HL-60 (cell line): Measurements from ENCODE around the gene MPEG1.

Experiments
- DNase-seq, 2 experiments: peaks; one replicate each; pipeline ENCODE4 v3.0.0-alpha.2; 2010 to 2020; ENCODE audit warnings: low read depth in 1 of 2, low spot score in 1 of 2
- H3K27ac ChIP-seq: fragments of 250-450 bp; sonication (Bioruptor Pico); replicated peaks from 2 replicates; pipeline ENCODE4 v1.5.1; 2020; ENCODE audit warnings: mild to moderate bottlenecking, moderate library complexity
- H3K27me3 ChIP-seq: fragments of 250-450 bp; sonication (Bioruptor Pico); 2 replicates; pipeline ENCODE4 v1.5.1; 2021; ENCODE audit warnings: mild to moderate bottlenecking, moderate library complexity; ENCODE audit not compliant: insufficient read depth, poor library complexity, severe bottlenecking
- H3K4me3 ChIP-seq: replicated peaks from 2 replicates; pipeline ENCODE4 v1.5.1; 2011; ENCODE audit warnings: mild to moderate bottlenecking, control low read depth, low read length; ENCODE audit not compliant: insufficient read depth
- CTCF ChIP-seq: IDR thresholded peaks from one replicate; pipeline ENCODE4 v1.5.1; 2011; ENCODE audit warnings: low read length, control low read depth, inconsistent platforms; ENCODE audit not compliant: insufficient read depth
- GABPA ChIP-seq: IDR thresholded peaks from 2 replicates; pipeline ENCODE4 v1.6.1; 2012; ENCODE audit warnings: low read depth
- POLR2AphosphoS5 ChIP-seq: IDR thresholded peaks from 2 replicates; pipeline ENCODE4 v1.6.1; 2012; ENCODE audit warnings: low read depth
- REST ChIP-seq: IDR thresholded peaks from 2 replicates; pipeline ENCODE4 v1.6.1; 2012; ENCODE audit warnings: low read depth; ENCODE audit not compliant: insufficient replicate concordance
- SPI1 ChIP-seq: IDR thresholded peaks from 2 replicates; pipeline ENCODE4 v1.6.1; 2012; ENCODE audit warnings: low read depth, mild to moderate bottlenecking, borderline replicate concordance

The MPEG1 gene

GRCh38 chr11:59218319-59218718, 5.6 kb upstream of the MPEG1 start:
- no peak for DNase-seq
- TF ChIP-seq GABPA, result no peak
- no peak for TF ChIP-seq SPI1
- no peak for TF ChIP-seq REST
- no peak for TF ChIP-seq POLR2AphosphoS5
- no peak for TF ChIP-seq CTCF
- Histone ChIP-seq H3K27me3 (no peaks in the 10 kb centered on the region), H3K27ac (no peak overlapping the region), H3K4me3 (no peak overlapping the region)

GRCh38 chr11:59216641-59217564, 4.2 kb upstream of the MPEG1 start:
- DNase-seq, result peak; percentile 86 to 89
- peak overlapping the region; percentile 74 for H3K27ac ChIP-seq

GRCh38 chr11:59214141-59214893, 1.6 kb upstream of the MPEG1 start:
- DNase-seq, result no peak
- TF ChIP-seq REST (no peak), CTCF (no peak), POLR2AphosphoS5 (no peak), GABPA (no peak), SPI1 (no peak)
- H3K27me3 ChIP-seq, result no peaks in the 10 kb centered on the region
- H3K4me3 ChIP-seq, result no peak overlapping the region
- H3K27ac ChIP-seq, result no peak overlapping the region; the same call in 1 of the 2 replicates

More at GRCh38 chr11:59216641-59217564, 4.2 kb upstream of the MPEG1 start:
- Histone ChIP-seq H3K27me3 (no peaks in the 10 kb centered on the region), H3K4me3 (0 out of 2 replicates have a peak overlapping the region, but pooled peaks have one; percentile 4)
- TF ChIP-seq CTCF, result no peak
- TF ChIP-seq POLR2AphosphoS5, result peak; percentile 95
- TF ChIP-seq SPI1, result peak; percentile 86
